ENCODE data around the gene PCDHGA4.
"Not testable (repeated sequence)": the region's sequence is repeated elsewhere in the genome, so short reads cannot be mapped to it uniquely, and the experiment has no call there.

Gene PCDHGA4

GRCh38 chr5:141354900-141355469 is at the start of gene PCDHGA4:
Gene PCDHGA4, plus strand, starts transcription at chr5:141355021. Its CDS starts 87 bp downstream, at chr5:141355108.
- no peak for DNase-seq

DNA sequence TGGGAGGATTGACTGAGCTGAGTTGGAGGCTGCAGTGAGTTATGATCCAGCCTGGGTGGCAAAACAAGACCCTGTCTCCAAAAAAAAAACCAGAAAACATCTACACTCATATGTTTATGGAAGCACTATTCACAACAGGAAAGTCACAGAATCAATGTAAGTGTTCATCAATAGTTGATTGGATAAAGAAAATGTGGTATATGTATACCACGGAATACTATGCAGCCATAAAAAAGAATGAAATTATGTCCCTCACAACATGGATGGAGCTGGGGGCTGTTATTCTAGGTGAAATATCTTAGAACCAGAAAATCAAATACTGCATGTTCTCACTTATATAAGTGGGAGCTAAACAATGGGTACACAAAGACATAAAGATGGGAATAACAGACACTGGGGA is 48.2 kb upstream of the PCDHGA4 start:
- no peak for DNase-seq

- DNase-seq = no peak
These were observed 41.1 kb upstream of the PCDHGA4 start for GRCh38 chr5:141313711-141314110.

DNA sequence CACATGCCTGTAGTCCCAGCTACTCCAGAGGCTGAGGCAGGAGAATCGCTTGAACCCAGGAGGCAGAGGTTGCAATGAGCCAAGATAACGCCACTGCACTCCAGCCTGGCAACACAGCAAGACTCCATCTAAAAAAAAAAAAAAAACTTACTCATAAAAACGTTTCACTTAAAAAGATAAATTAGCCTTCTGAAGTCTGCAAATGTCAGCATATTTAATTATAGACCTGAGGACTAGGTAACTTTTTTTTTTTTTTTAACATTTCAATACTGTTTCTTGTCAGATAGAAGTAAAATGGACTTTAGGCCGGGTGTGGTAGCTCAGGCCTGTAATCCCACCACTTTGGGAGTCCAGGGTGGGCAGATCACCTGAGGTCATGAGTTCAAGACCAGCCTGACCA is 37.9 kb upstream of the PCDHGA4 start:
- not testable (repeated sequence) for DNase-seq

DNA sequence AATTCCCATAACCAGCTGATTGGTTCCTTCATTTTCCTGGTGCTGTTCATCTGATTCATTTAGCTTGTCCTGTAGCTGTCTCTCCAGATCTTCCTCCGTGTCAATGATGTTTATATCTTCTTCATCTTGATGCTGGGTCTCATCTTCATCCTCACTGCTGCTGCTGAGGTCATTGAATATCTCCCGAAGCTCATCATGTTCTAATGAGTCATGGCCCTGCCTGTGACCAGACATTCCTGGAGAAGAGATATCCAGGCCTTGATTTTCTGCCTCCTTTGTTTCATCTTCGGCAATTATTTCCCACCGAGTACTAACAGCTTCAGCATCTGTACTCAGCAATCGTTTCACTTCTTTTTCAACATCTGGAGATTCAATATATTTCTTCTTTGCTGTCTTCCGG is 35.6 kb upstream of the PCDHGA4 start:
- DNase-seq = no peak

- DNase-seq = no peak
These were observed 35.1 kb upstream of the PCDHGA4 start for GRCh38 chr5:141319699-141320098.

- DNase-seq = peak; percentile 90
These were observed 34.3 kb upstream of the PCDHGA4 start, which contains the start of gene TAF7 for GRCh38 chr5:141320225-141321169. Gene TAF7, minus strand, starts transcription at chr5:141320784. Its CDS starts 740 bp downstream, at chr5:141320044.

DNA sequence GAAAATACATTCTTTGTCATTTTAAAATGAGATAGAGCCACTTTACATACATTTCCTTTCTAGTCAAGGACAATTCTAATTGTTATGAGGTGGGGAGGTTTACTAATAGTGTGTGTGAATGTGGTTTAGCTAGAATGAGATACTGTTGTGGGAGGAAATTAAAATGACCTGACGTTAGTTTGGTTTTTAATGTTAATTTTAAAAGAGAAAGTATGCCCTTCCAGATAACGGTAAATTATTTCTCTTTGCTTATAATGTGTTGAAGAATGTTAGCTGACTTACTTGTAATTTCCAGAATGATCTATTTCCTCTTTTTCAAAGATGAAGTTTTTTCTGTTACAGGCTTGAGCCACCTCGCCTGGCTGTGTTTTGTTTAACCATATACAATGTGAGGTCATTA is 32.6 kb upstream of the PCDHGA4 start:
- no peak for DNase-seq

- DNase-seq = peak; percentile 68
These were observed 28.6 kb upstream of the PCDHGA4 start for GRCh38 chr5:141326088-141326854.

- DNase-seq = no peak
These were observed 26.6 kb upstream of the PCDHGA4 start for GRCh38 chr5:141328231-141328630.

DNA sequence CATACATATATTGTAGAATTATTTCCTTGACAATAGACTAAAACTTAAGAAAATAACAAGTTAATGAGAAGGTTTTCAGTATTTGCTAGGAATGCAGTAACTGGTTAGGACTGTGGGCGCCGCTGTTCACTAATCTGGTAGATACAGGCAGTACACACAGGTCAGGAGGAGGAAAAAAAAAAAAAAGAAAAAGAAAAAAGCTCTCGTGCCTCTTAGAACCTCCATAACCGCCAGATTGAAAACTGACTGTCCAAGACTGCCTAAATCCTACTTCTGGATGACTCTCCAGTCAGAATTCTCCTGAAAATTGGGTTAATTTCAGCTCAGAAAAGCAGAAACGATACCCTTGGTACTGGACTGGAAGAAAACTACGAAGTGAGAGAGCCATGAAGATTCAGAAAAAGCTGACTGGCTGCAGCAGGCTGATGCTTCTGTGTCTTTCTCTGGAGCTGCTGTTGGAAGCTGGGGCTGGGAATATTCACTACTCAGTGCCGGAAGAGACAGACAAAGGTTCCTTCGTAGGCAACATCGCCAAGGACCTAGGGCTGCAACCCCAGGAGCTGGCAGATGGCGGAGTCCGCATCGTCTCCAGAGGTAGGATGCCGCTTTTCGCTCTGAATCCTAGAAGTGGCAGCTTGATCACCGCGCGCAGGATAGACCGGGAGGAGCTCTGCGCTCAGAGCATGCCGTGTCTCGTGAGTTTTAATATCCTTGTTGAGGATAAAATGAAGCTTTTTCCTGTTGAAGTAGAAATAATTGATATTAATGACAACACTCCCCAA is 24.3 kb upstream of the PCDHGA4 start, which contains the start of gene PCDHGA1:
Gene PCDHGA1, plus strand, starts transcription at position 216 of the 782 bp plus-strand sequence.
- DNase-seq = peak; percentile 23

GRCh38 chr5:141332571-141332970 is 22.2 kb upstream of the PCDHGA4 start:
- not testable (repeated sequence) for DNase-seq

- no peak for DNase-seq
These were observed 16.1 kb upstream of the PCDHGA4 start, which contains the start of gene PCDHGA2 for GRCh38 chr5:141338538-141339306. Gene PCDHGA2, plus strand, starts transcription at chr5:141338760.

DNA sequence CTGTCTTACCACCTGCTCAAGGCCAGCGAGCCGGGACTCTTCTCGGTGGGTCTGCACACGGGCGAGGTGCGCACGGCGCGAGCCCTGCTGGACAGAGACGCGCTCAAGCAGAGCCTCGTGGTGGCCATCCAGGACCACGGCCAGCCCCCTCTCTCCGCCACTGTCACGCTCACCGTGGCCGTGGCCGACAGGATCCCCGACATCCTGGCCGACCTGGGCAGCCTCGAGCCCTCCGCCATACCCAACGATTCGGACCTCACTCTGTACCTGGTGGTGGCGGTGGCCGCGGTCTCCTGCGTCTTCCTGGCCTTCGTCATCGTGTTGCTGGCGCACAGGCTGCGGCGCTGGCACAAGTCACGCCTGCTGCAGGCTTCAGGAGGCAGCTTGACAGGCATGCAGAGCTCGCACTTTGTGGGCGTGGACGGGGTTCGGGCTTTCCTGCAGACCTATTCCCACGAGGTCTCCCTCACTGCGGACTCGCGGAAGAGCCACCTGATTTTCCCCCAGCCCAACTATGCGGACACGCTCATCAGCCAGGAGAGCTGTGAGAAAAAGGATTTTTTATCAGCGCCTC is 14.0 kb upstream of the PCDHGA4 start:
- not testable (repeated sequence) for DNase-seq

- DNase-seq = no peak
These were observed 12.0 kb upstream of the PCDHGA4 start for GRCh38 chr5:141342773-141343172.

- DNase-seq = no peak
These were observed 11.4 kb upstream of the PCDHGA4 start, which contains the start of gene PCDHGA3 for GRCh38 chr5:141343242-141343952. Gene PCDHGA3, plus strand, starts transcription at chr5:141343829. Its CDS starts 205 bp downstream, at chr5:141344034.

DNA sequence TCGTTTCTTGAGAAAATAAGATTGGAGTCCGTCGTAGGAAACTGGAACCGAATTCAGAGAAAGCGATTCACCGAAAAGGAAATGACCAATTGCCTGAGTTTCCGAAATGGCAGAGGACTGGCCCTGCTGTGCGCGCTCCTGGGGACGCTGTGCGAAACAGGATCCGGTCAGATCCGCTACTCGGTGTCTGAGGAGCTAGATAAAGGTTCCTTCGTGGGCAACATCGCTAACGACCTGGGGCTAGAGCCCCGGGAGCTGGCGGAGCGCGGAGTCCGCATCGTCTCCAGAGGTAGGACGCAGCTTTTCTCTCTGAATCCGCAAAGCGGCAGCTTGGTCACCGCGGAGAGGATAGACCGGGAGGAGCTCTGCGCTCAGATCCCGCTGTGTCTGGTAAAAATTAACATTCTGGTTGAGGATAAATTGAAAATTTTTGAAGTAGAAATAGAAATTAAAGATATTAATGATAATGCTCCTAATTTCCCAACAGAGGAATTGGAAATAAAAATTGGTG is 10.8 kb upstream of the PCDHGA4 start:
- DNase-seq = no peak

DNA sequence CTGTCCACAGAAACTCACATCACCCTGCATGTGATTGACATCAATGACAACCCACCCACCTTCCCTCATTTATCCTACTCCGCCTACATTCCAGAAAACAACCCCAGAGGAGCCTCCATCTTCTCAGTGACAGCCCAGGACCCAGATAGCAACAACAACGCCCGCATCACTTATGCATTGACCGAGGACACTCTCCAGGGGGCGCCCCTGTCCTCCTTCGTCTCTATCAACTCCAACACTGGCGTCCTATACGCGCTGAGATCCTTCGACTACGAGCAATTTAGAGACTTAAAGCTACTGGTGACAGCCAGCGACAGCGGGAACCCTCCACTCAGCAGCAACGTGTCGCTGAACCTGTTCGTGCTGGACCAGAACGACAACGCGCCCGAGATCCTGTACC is 9.5 kb upstream of the PCDHGA4 start:
- no peak for DNase-seq

DNA sequence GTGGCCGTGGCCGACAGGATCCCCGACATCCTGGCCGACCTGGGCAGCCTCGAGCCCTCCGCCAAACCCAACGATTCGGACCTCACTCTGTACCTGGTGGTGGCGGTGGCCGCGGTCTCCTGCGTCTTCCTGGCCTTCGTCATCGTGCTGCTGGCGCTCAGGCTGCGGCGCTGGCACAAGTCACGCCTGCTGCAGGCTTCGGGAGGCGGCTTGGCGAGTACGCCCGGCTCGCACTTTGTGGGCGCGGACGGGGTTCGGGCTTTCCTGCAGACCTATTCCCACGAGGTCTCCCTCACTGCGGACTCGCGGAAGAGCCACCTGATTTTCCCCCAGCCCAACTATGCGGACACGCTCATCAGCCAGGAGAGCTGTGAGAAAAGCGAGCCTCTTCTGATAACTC is 8.8 kb upstream of the PCDHGA4 start:
- not testable (repeated sequence) for DNase-seq
